Left hindlimb (tissue), 1 donor: ENCODE data around the gene CHD2.
A peak's percentile ranks its signal among the peaks of the same experiment; 100 is the strongest.
"Not testable (repeated sequence)": the region's sequence is repeated elsewhere in the genome, so short reads cannot be mapped to it uniquely, and the experiment has no call there.

Experiments
- DNase-seq: peaks from one replicate; pipeline ENCODE4 v3.0.0-alpha.2; 2018

CHD2 gene

GRCh38 chr15:92899948-92900730 lies at the start of gene CHD2:
Gene CHD2, plus strand, starts transcription at chr15:92900324. Its CDS starts 914 bp downstream, at chr15:92901238.
- DNase-seq = peak; percentile 85

GRCh38 chr15:92853222-92853621 lies 46.9 kb upstream of the CHD2 start:
- DNase-seq = no peak

- DNase-seq = no peak
These were observed 38.4 kb upstream of the CHD2 start for GRCh38 chr15:92861742-92862141.

- no peak for DNase-seq
These were observed 35.9 kb upstream of the CHD2 start for GRCh38 chr15:92864127-92864814.

GRCh38 chr15:92869263-92869940 lies 30.7 kb upstream of the CHD2 start:
- no peak for DNase-seq

- no peak for DNase-seq
These were observed 30.0 kb upstream of the CHD2 start for GRCh38 chr15:92870010-92870591.

- DNase-seq = not testable (repeated sequence)
These were observed 27.2 kb upstream of the CHD2 start for GRCh38 chr15:92872967-92873366.

- DNase-seq = no peak
These were observed 23.1 kb upstream of the CHD2 start for GRCh38 chr15:92877000-92877399.

GRCh38 chr15:92877416-92877815 lies 22.7 kb upstream of the CHD2 start:
- no peak for DNase-seq

GRCh38 chr15:92878593-92879053 lies 21.5 kb upstream of the CHD2 start:
- DNase-seq = no peak

GRCh38 chr15:92879949-92880725 lies 20.0 kb upstream of the CHD2 start:
- DNase-seq = no peak

- DNase-seq = no peak
These were observed 19.3 kb upstream of the CHD2 start for GRCh38 chr15:92880796-92881195.

GRCh38 chr15:92881211-92881754 lies 18.8 kb upstream of the CHD2 start:
- peak; percentile 67 for DNase-seq

- DNase-seq = peak; percentile 100
These were observed 18.1 kb upstream of the CHD2 start for GRCh38 chr15:92881802-92882696.

GRCh38 chr15:92882697-92883162 lies 17.4 kb upstream of the CHD2 start:
- DNase-seq = no peak

- DNase-seq = no peak
These were observed 16.8 kb upstream of the CHD2 start for GRCh38 chr15:92883163-92883875.

GRCh38 chr15:92883876-92884435 lies 16.2 kb upstream of the CHD2 start:
- no peak for DNase-seq

- no peak for DNase-seq
These were observed 15.5 kb upstream of the CHD2 start for GRCh38 chr15:92884436-92885223.
